Skeletal muscle satellite cell (primary cell): ENCODE measurements around the gene HS3ST5.

Experiments used
- H3K27me3 ChIP-seq: 2 replicates; pipeline ENCODE4 v1.7.0; 2013; ENCODE audit warnings: low read length; ENCODE audit not compliant: control insufficient read depth, insufficient read depth
- H3K36me3 ChIP-seq: 2 replicates; pipeline ENCODE4 v1.7.0; 2013; ENCODE audit warnings: mild to moderate bottlenecking, control low read depth, low read length; ENCODE audit not compliant: insufficient read depth
- H3K4me1 ChIP-seq: 2 replicates; pipeline ENCODE4 v1.7.0; 2013; ENCODE audit warnings: low read length; ENCODE audit not compliant: control insufficient read depth, insufficient read depth
- H3K4me2 ChIP-seq: 2 replicates; pipeline ENCODE4 v1.7.0; 2013; ENCODE audit warnings: mild to moderate bottlenecking, low read length
- H3K4me3 ChIP-seq: 2 replicates; pipeline ENCODE4 v1.7.0; 2013; ENCODE audit warnings: low read length
- H3K9ac ChIP-seq: 2 replicates; pipeline ENCODE4 v1.7.0; 2013; ENCODE audit warnings: mild to moderate bottlenecking, low read depth, low read length, moderate library complexity
- H3K9me3 ChIP-seq: replicated peaks from 2 replicates; pipeline ENCODE4 v1.7.0; 2013; ENCODE audit warnings: mild to moderate bottlenecking, control low read depth, low read length

Gene HS3ST5

DNA sequence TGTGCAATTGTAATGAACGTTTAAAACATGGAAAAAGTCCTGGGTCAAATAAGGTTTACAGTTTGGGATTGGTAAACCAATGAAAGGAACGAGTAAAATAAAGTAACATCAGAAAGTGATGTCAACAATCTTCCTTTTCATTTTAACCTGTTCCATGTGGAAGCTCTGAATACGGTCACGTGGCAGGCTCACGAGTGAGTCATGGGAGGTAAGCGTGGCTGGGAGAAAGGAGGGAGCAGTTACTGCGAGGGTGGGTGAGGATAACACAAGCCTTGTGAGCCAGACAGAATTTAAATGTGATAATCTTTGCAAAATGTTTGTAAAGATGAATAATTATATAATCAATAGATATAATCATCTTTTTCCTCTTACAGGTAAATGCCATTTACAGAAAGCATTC, 200.6 kb downstream of the HS3ST5 start:
- no peaks in the 10 kb centered on the region for H3K27me3 ChIP-seq
- H3K9ac ChIP-seq, result no peak overlapping the region
- no peak overlapping the region for H3K4me3 ChIP-seq
- H3K9me3 ChIP-seq, result no peaks in the 10 kb centered on the region
- no peaks in the 10 kb centered on the region for H3K36me3 ChIP-seq
- H3K4me1 ChIP-seq, result peaks cover 14% of the 10 kb centered on the region
- no peak overlapping the region for H3K4me2 ChIP-seq

DNA sequence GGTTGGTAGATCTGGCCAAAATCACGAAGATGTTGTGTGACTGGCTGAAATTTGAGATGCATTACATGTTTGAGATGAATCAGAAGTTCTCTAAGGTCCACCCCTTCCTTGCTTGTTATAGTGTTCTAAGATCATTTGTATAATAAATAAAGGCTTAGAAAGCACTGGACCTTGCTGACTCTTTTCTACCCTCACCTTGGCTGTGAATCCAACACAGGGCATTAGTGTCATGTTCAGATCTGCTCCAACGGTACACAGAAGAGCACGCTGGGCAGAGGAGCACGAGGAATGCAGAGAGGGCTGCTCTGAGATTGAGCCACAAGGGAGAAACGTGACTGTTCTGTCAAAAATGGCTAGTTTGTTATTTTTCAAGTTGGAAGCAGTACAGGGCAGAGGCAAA, 202.4 kb downstream of the HS3ST5 start:
- H3K4me2 ChIP-seq, result peak overlapping the region; percentile 76
- H3K9me3 ChIP-seq, result no peaks in the 10 kb centered on the region
- no peaks in the 10 kb centered on the region for H3K36me3 ChIP-seq
- no peaks in the 10 kb centered on the region for H3K27me3 ChIP-seq
- H3K9ac ChIP-seq, result peak overlapping the region; percentile 6
- H3K4me1 ChIP-seq, result peaks cover 16% of the 10 kb centered on the region
- H3K4me3 ChIP-seq, result peak overlapping the region; percentile 55

- no peak overlapping the region for H3K4me3 ChIP-seq
- H3K9me3 ChIP-seq, result no peaks in the 10 kb centered on the region
- H3K4me2 ChIP-seq, result no peak overlapping the region
- H3K36me3 ChIP-seq, result no peaks in the 10 kb centered on the region
- H3K27me3 ChIP-seq, result no peaks in the 10 kb centered on the region
- no peak overlapping the region for H3K9ac ChIP-seq
- peaks cover 18% of the 10 kb centered on the region for H3K4me1 ChIP-seq
Observed at GRCh38 chr6:114138577-114139248, 204.1 kb downstream of the HS3ST5 start.

- Histone ChIP-seq H3K9me3 (no peaks in the 10 kb centered on the region), H3K9ac (no peak overlapping the region), H3K27me3 (no peaks in the 10 kb centered on the region), H3K4me3 (no peak overlapping the region), H3K4me2 (no peak overlapping the region), H3K4me1 (peaks cover 10% of the 10 kb centered on the region), H3K36me3 (no peaks in the 10 kb centered on the region)
Observed at GRCh38 chr6:114135363-114135971, 207.4 kb downstream of the HS3ST5 start.

DNA sequence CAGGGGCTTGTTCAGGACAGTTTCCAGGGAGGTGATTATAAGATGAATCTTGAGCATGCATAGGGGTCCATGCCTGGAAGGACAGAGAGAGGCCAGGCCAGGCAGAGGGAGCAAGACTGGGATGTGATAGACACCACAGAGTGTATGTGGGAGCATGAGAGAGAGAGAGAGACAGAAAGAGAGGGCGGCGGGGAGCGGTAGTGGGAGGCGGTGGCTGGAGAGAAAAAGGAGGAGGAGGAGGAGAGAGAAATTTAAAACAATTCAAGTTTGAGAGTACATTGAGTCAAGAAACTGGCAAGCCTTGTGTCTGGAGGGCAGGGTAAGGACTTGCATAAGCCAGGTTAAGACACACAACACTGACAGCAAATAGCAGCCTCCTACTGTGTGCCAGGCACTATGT, 209.0 kb downstream of the HS3ST5 start:
- no peak overlapping the region for H3K9ac ChIP-seq
- no peak overlapping the region for H3K4me2 ChIP-seq
- no peaks in the 10 kb centered on the region for H3K27me3 ChIP-seq
- H3K4me3 ChIP-seq, result no peak overlapping the region
- H3K9me3 ChIP-seq, result no peaks in the 10 kb centered on the region
- H3K36me3 ChIP-seq, result no peaks in the 10 kb centered on the region
- peaks cover 4% of the 10 kb centered on the region for H3K4me1 ChIP-seq

DNA sequence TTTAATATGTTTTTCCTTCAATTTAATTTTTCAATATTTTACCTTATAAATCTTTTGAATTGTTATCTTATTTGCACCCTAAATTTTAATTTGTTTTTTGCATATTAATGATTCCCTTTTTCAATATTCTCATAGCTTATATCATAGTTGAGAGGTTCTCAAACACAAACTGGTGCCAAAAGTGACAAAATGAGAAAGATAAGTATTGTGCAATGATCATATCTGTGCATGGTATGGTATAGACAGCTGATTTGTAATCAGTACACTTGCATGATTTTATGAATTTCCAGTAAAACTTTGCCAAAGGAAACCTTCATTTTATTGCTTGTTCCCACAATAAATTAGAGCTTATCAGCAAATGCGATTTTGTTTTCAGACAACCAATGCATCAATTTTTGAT, 210.9 kb downstream of the HS3ST5 start:
- no peak overlapping the region for H3K9ac ChIP-seq
- H3K4me3 ChIP-seq, result no peak overlapping the region
- H3K4me1 ChIP-seq, result peaks cover 4% of the 10 kb centered on the region
- no peaks in the 10 kb centered on the region for H3K36me3 ChIP-seq
- no peak overlapping the region for H3K4me2 ChIP-seq
- no peaks in the 10 kb centered on the region for H3K27me3 ChIP-seq
- H3K9me3 ChIP-seq, result no peaks in the 10 kb centered on the region

GRCh38 chr6:114125576-114125975, 217.2 kb downstream of the HS3ST5 start:
- no peak overlapping the region for H3K9ac ChIP-seq
- peaks cover 4% of the 10 kb centered on the region for H3K4me1 ChIP-seq
- H3K4me3 ChIP-seq, result no peak overlapping the region
- no peaks in the 10 kb centered on the region for H3K36me3 ChIP-seq
- H3K9me3 ChIP-seq, result no peaks in the 10 kb centered on the region
- no peak overlapping the region for H3K4me2 ChIP-seq
- no peaks in the 10 kb centered on the region for H3K27me3 ChIP-seq

- Histone ChIP-seq H3K27me3 (no peaks in the 10 kb centered on the region), H3K4me3 (no peak overlapping the region), H3K4me2 (no peak overlapping the region), H3K9me3 (no peaks in the 10 kb centered on the region), H3K36me3 (no peaks in the 10 kb centered on the region), H3K4me1 (peaks cover 4% of the 10 kb centered on the region), H3K9ac (no peak overlapping the region)
Observed at GRCh38 chr6:114121913-114122662, 220.7 kb downstream of the HS3ST5 start.

DNA sequence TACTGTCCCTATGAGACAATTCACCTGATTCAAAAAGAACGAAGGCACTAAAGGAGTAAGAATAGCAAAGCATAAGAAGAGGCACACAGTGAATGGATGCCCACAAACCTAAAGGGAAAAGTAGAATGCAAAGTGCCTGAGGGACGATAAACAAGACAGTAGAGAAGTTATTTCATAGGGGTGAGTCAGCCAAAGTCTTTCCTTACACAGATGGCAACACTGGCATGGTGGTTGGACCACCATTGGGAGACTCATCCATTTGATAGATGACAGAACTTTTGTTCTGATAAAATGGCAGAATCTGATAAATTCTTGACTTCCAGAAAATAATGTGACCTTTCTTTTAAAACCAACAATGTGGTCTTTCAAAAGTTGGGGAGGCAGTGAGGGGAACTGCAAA, 223.8 kb downstream of the HS3ST5 start:
- Histone ChIP-seq H3K4me3 (no peak overlapping the region), H3K9ac (no peak overlapping the region), H3K4me1 (peaks cover 4% of the 10 kb centered on the region), H3K4me2 (no peak overlapping the region), H3K27me3 (no peaks in the 10 kb centered on the region), H3K36me3 (no peaks in the 10 kb centered on the region), H3K9me3 (no peaks in the 10 kb centered on the region)

GRCh38 chr6:114115652-114116051, 227.2 kb downstream of the HS3ST5 start:
- H3K4me2 ChIP-seq, result no peak overlapping the region
- H3K9ac ChIP-seq, result no peak overlapping the region
- H3K9me3 ChIP-seq, result no peaks in the 10 kb centered on the region
- H3K4me1 ChIP-seq, result no peaks in the 10 kb centered on the region
- H3K36me3 ChIP-seq, result no peaks in the 10 kb centered on the region
- H3K4me3 ChIP-seq, result no peak overlapping the region
- H3K27me3 ChIP-seq, result no peaks in the 10 kb centered on the region

DNA sequence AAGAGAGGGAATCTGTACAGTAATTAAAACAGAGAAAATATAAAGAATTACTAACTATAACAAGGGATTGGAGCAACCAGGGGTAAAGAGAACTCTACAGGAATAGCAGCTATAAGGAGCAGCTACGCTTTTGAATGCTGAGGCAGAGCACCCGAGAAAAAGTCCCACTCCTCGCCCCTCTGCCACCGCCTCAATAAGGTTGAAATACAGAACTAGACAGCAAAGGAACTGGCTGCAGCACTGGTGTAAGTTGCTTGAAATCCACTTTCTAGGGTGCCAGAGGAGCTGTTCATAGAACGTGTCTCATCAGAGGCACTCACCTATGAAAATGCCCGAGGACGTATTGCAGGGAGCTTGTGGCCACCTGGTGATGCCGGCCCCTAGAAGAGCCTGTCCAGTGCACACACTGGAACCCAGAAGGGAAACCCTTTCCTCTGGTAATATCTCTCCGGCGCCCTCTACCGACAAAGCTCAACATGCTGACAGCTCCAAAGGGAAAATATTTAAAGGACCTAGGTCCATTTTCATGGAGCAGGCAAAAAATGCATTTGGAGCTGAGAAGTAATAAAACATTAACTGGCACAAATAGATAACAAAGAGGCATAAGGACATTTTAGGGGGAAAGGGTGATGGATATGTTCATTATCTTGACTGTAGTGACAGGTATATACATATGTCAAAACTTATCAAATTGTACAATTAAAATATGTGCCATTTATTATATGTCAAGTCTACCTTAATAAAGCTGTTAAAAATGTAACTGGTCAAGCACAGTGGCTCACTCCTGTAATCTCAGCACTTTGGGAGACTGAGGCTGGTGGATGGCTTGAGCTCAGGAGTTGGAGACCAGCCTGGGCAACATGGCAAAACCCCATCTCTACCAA, 234.5 kb downstream of the HS3ST5 start:
- Histone ChIP-seq H3K4me3 (no peak overlapping the region), H3K4me2 (no peak overlapping the region), H3K9me3 (no peaks in the 10 kb centered on the region), H3K4me1 (no peaks in the 10 kb centered on the region), H3K27me3 (no peaks in the 10 kb centered on the region), H3K9ac (no peak overlapping the region), H3K36me3 (no peaks in the 10 kb centered on the region)
